ENCODE data around the gene JCHAIN.

Gene JCHAIN

GRCh38 chr4:70634482-70634881 lies 31.8 kb downstream of the JCHAIN start:
- no peak for DNase-seq

GRCh38 chr4:70632028-70632427 lies 34.3 kb downstream of the JCHAIN start:
- no peak for DNase-seq

- DNase-seq, result no peak
Measured at GRCh38 chr4:70630162-70630561, 36.1 kb downstream of the JCHAIN start.

- DNase-seq, result no peak
Measured at GRCh38 chr4:70629469-70630090, 36.7 kb downstream of the JCHAIN start.

DNA sequence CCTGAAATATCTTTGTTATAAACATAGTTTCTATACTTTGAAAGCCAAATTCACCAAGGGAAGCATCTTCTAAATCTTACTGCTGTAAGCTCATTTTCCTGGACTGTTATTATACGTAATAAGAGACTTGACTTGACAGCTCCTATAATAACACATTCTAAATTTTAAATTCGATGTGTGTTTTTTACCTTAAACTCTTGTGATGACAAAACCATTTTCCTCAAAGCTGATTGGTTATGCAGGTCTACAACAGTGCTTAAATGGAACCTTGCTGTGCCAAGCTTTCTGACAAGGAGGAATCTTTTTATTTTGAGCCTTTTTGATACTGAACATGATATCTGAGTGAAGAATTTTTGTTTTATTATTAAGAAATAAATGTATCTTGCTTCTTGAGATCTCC lies 37.9 kb downstream of the JCHAIN start, which contains the start of gene ENAM:
Gene ENAM, plus strand, starts transcription at position 301 of the 400 bp plus-strand sequence. CDS start 757 bp downstream, outside the sequence.
- no peak for DNase-seq

GRCh38 chr4:70627620-70628019 lies 38.7 kb downstream of the JCHAIN start:
- no peak for DNase-seq

GRCh38 chr4:70624226-70624793 lies 42.0 kb downstream of the JCHAIN start:
- no peak for DNase-seq

DNA sequence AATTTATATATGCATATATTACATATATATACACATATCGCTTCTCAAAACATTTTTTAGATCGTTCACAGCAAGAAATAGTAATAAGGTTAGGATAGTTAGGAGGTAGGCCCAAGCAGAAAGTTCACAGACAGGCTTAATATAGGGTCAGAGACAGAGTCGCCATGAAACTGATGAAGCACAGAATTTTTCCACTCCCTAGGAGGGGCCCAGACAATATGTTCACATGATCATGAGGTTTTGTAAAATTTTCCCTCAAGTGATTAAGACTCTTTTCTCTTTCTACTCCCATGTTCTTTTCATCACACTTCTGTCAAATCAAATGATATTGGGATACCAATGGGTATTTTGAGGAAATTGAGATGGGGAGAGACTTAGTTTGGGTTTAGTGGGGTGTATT lies 43.0 kb downstream of the JCHAIN start:
- no peak for DNase-seq

DNA sequence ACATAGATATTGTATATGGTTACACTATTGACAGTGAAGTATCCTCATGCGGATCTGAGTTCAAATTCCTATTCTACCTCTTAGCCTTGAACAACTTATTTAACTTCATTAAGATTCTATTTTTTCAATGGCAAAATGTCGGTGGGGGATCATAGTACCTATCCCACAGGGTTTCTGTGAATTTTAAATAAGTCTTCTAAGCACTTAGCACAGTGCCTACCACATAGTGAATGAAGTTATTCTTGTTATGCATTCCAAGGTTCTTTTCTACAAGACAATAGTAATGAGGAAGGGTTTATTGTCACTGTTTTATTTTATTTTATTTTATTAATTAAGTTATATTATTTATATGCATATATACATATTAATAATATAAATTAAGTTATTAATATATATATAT lies 46.5 kb downstream of the JCHAIN start:
- no peak for DNase-seq

- no peak for DNase-seq
Measured at GRCh38 chr4:70619288-70619687, 47.0 kb downstream of the JCHAIN start.

DNA sequence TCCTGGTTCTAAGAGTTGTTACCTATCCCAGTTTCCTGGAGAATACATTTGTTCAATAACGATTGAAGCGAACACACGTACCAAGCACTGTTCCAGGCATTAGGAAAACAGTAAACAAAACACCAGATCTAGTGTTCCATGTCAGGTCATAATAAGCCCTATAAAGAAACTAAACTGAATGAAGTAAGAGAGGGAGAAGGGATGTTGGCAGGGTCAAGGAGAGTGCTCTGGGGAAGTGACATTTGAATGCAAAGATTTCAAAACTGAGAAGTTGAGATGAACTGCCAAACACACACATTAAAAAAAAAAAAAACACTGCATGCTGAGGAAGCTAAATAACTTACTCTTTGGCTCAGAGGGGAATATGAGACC lies 52.1 kb downstream of the JCHAIN start:
- DNase-seq, result no peak

DNA sequence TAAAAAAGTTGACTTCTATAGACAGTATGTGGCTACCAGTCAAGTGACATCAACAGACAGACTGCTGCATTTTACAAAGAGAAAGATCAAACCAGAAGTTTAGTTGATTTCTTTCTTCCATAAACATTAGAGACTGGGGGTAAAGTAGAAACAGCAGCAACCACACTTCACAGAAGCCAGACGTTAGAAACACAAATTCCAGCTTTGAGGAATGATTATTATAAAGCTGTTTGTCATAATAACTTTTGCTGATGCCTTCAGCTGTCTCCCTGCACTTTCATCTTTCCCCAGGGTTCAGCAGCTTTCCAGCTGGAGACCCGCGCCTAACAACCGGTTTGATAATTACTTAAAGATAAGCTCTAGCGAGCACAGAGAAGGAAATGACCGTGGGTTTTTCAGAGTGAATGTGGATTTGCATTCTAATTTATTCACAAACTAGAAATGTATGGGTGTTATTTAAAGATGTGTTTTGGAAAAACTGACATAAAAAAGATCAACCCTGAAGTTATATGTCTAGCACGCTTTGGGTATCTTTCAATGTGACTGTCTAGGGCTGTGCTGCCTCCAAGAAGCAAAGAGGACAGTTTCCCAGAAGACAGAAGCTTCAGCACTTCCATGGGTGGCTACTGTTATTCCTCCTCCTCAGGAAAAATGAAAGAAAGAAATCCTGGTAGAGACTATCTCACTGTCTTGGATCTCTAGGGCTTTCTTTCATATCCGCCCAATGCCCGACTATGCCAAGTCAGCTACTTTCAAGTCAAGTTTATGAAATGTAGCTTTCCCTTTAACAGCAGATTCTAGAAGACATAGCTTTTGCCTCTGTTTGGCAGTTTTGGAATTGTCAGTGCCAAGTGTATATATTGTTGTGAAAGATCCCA lies 52.8 kb downstream of the JCHAIN start:
- DNase-seq, result no peak

- no peak for DNase-seq
Measured at GRCh38 chr4:70608324-70608723, 58.0 kb downstream of the JCHAIN start.

GRCh38 chr4:70607334-70607853 lies 58.9 kb downstream of the JCHAIN start:
- no peak for DNase-seq

- DNase-seq, result no peak
Measured at GRCh38 chr4:70606459-70606858, 59.8 kb downstream of the JCHAIN start.
